Stomach (tissue), 9 donors: ENCODE measurements around the gene UBXN11. TPM values are rescaled to one million over a fixed set of nuclear protein-coding genes. Genes with fewer than 3 reads are reported as not detected.

Experiments used
- DNase-seq, 2 donors: peaks; one replicate each; pipeline versions ENCODE4 v3.0.0 to v3.0.0-alpha.2; 2013 to 2019
- H3K27ac ChIP-seq, 5 donors: fragments of 200-600 bp in 4 of 5; sonication (generic) in 4 of 5; one replicate each; pipeline ENCODE4 v1.5.1; 2013 to 2019; ENCODE audit warnings: mild to moderate bottlenecking in 1 of 5, moderate library complexity in 1 of 5
- H3K27me3 ChIP-seq, 3 donors: fragments of 200-600 bp; sonication (generic); one replicate each; pipeline ENCODE4 v1.5.1; 2017 to 2019; ENCODE audit warnings: mixed run types in 1 of 3
- H3K36me3 ChIP-seq, 4 donors: fragments of 200-600 bp; sonication (generic); 1 replicate in 3 of 4; 2 replicates in 1 of 4; pipeline ENCODE4 v1.5.1; 2016 to 2019
- H3K4me1 ChIP-seq, 4 donors: fragments of 200-600 bp; sonication (generic); one replicate each; pipeline ENCODE4 v1.5.1; 2016 to 2019
- H3K4me3 ChIP-seq, 4 donors: fragments of 200-600 bp; sonication (generic) in 3 of 4; one replicate each; pipeline ENCODE4 v1.5.1; 2016 to 2019; ENCODE audit warnings: mild to moderate bottlenecking in 1 of 4
- H3K9me3 ChIP-seq, 4 donors: fragments of 200-600 bp; sonication (generic); one replicate each; pipeline ENCODE4 v1.5.1; 2016 to 2019
- EP300 ChIP-seq: sonication (generic); formaldehyde crosslinking; IDR thresholded peaks from one replicate; pipeline ENCODE4 v1.6.1; 2017; ENCODE audit warnings: antibody characterized with exemption
- POLR2A ChIP-seq, 4 donors: fragments of 450-650 bp; IDR thresholded peaks; one replicate each; pipeline ENCODE4 v1.6.1; 2016; ENCODE audit warnings: antibody characterized with exemption in 4 of 4, control low read depth in 2 of 4, mild to moderate bottlenecking in 1 of 4, moderate library complexity in 1 of 4
- POLR2AphosphoS5 ChIP-seq, 3 donors: sonication (generic); formaldehyde crosslinking; IDR thresholded peaks; one replicate each; pipeline ENCODE4 v1.6.1; 2016; ENCODE audit warnings: antibody characterized with exemption in 3 of 3
- WGBS, 5 donors: extraction: QIAGEN DNeasy Blood & Tissue Kit in 3 of 5; methylation state at CpG; one replicate each; pipeline versions ENCODE4 v1.1.5 to v1.1.7; 2013 to 2018; 5-methylcytosine and 5-hydroxymethylcytosine counted together
- intact Hi-C: fragments of 100-400 bp; cut with DNase I; formaldehyde crosslinking; loops from one replicate; pipeline ENCODE4 v1.15.1; 2023; ENCODE audit warnings: low total_unique reads
- polyA plus RNA-seq, 3 donors: library from polyadenylated mRNA; stranded (reverse); fragments of 200-250 nt; gene quantifications; one replicate each; pipeline ENCODE4 v1.2.3, GENCODE V29; 2013
- total RNA-seq, 5 donors: library from RNA; depleted of rRNA; stranded (reverse); fragments of >200 nt; gene quantifications; one replicate each; pipeline versions ENCODE4 v1.1.0 to v1.2.3, GENCODE V29; 2014 to 2016
- TF ChIP-seq, protein P1 (sequence below), 7 experiments: fragments of 450-650 bp in 4 of 7; fragments of 200-600 bp in 3 of 7; sonication (generic) in 3 of 7; IDR thresholded peaks; one replicate each; pipeline ENCODE4 v1.5.1; 2016 to 2019; ENCODE audit warnings: antibody characterized with exemption in 7 of 7, control low read depth in 2 of 7, mild to moderate bottlenecking in 1 of 7
- donor health status: healthy with polysubstance abuse.
- donor health status: Bipolar disorder and iron deficiency.
- donor health status: healthy.

UBXN11 gene
- total and polyA plus RNA-seq, 8 donors = 7.3 to 26.3 (median 12.6) TPM

- peaks cover 35 to 90% (median 87%) of the 10 kb centered on the region in 4 donors for H3K36me3 ChIP-seq
- no peaks in the 10 kb centered on the region for H3K27me3 ChIP-seq
- intact Hi-C loops = no loop called here
- H3K4me3 ChIP-seq = no peak overlapping the region
- DNase-seq = no peak
- 79 to 97% (median 89%) methylated on average over 2 of the region's 2 CpGs for WGBS, 5 donors
- no peak overlapping the region for H3K27ac ChIP-seq
- no peaks in the 10 kb centered on the region for H3K4me1 ChIP-seq
- TF ChIP-seq, protein P1, sequence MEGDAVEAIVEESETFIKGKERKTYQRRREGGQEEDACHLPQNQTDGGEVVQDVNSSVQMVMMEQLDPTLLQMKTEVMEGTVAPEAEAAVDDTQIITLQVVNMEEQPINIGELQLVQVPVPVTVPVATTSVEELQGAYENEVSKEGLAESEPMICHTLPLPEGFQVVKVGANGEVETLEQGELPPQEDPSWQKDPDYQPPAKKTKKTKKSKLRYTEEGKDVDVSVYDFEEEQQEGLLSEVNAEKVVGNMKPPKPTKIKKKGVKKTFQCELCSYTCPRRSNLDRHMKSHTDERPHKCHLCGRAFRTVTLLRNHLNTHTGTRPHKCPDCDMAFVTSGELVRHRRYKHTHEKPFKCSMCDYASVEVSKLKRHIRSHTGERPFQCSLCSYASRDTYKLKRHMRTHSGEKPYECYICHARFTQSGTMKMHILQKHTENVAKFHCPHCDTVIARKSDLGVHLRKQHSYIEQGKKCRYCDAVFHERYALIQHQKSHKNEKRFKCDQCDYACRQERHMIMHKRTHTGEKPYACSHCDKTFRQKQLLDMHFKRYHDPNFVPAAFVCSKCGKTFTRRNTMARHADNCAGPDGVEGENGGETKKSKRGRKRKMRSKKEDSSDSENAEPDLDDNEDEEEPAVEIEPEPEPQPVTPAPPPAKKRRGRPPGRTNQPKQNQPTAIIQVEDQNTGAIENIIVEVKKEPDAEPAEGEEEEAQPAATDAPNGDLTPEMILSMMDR (IDR thresholded peaks at IDR 0.05) = no peak
- no peak for TF ChIP-seq POLR2A (IDR thresholded peaks at IDR 0.05)
- TF ChIP-seq EP300 = no peak
- no peak for TF ChIP-seq POLR2AphosphoS5 (IDR thresholded peaks at IDR 0.05)
- H3K9me3 ChIP-seq = no peaks in the 10 kb centered on the region
Observed at GRCh38 chr1:26259005-26259404, 47.4 kb downstream of the UBXN11 start.

DNA sequence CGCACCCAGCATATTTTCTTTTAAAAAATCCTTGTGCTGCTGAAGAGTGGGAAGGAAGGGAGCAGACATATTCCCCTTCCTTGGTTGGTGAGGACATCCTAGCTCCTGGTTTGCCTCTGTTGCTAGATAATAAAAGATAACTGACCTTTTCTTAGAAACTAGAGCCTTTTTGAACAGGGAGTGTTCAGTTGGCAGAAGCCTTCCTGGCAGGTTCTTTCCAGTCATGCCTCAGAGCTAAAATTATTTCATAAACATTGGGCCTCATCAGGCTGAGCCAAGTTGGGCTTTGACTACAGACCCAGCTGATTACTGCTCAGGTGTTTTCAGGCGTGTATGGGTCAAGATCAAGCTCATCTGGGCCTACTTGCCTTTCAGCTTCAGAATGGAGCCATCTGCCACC is 49.2 kb downstream of the UBXN11 start:
- intact Hi-C loops = no loop called here
- H3K9me3 ChIP-seq = no peaks in the 10 kb centered on the region
- H3K36me3 ChIP-seq = peaks cover 35 to 76% (median 73%) of the 10 kb centered on the region in 4 donors
- TF ChIP-seq EP300 (no peak), POLR2A (IDR thresholded peaks at IDR 0.05) (no peak), POLR2AphosphoS5 (IDR thresholded peaks at IDR 0.05) (no peak)
- TF ChIP-seq, protein P1 (IDR thresholded peaks at IDR 0.05) = no peak
- no peak overlapping the region for H3K4me3 ChIP-seq
- 90 to 100% (median 98%) methylated on average over 2 of the region's 2 CpGs for WGBS, 5 donors
- H3K27ac ChIP-seq = no peak overlapping the region
- DNase-seq = no peak
- no peaks in the 10 kb centered on the region for H3K4me1 ChIP-seq
- no peaks in the 10 kb centered on the region for H3K27me3 ChIP-seq

DNA sequence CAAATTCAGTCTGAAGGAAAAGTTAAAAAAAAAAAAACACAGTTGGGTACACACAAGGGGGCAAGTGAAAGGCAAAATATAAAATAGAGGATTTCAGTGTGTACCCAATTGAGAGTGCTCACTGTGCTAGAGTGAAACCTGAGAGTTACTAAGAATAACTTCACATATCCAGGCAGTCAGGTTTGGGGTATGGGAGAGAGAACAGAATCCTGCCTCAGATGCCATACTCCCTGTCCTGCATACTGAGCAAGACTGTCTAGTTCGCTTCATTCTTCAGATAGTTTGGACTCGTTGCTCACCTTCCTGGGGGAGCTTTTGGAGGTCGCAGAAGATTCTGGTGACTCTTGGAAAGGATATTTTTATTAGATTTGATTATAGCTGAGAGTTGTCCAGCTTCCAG is 52.0 kb downstream of the UBXN11 start:
- H3K9me3 ChIP-seq = no peaks in the 10 kb centered on the region
- no peak for TF ChIP-seq EP300
- H3K27me3 ChIP-seq = no peaks in the 10 kb centered on the region
- DNase-seq = no peak
- no peaks in the 10 kb centered on the region for H3K4me1 ChIP-seq
- H3K4me3 ChIP-seq = no peak overlapping the region
- WGBS, 5 donors = 83 to 97% (median 92%) methylated on average over 3 of the region's 3 CpGs
- peaks cover 18 to 66% (median 59%) of the 10 kb centered on the region in 4 donors for H3K36me3 ChIP-seq
- intact Hi-C loops = no loop called here
- no peak overlapping the region for H3K27ac ChIP-seq

- intact Hi-C loops = no loop called here
- H3K36me3 ChIP-seq = peaks cover 12 to 55% (median 47%) of the 10 kb centered on the region in 4 donors
- 60 to 71% (median 67%) methylated on average over 7 of the region's 7 CpGs for WGBS, 5 donors
- H3K9me3 ChIP-seq = no peaks in the 10 kb centered on the region
- no peak for TF ChIP-seq POLR2A (IDR thresholded peaks at IDR 0.05)
- no peak for TF ChIP-seq POLR2AphosphoS5 (IDR thresholded peaks at IDR 0.05)
- TF ChIP-seq EP300 = no peak
- TF ChIP-seq, protein P1 (IDR thresholded peaks at IDR 0.05) = no peak
- no peaks in the 10 kb centered on the region for H3K4me1 ChIP-seq
- no peak overlapping the region for H3K4me3 ChIP-seq
- DNase-seq = no peak
- H3K27me3 ChIP-seq = no peaks in the 10 kb centered on the region
- H3K27ac ChIP-seq = no peak overlapping the region
Observed at GRCh38 chr1:26252718-26253117, 53.7 kb downstream of the UBXN11 start.

DNA sequence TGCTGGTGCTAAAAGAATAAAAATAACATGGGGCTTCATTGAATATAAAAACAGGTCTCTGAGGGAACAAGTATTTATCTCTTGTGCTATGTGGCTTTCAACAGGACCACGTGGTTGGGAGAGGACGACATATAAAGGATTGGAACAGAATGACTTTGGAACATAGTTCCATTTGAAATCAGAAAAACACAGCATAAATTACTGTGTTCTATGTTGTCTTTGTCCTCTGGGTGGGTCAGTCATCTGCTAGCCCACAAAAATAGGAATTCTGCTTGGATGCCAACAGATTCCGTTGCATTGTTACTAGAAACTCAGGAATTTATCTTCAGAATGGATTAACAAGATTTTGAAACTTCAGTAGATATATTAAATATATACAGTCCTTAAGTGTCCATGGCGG is 66.5 kb downstream of the UBXN11 start:
- no peak for DNase-seq
- H3K4me1 ChIP-seq = peaks cover 4 to 20% (median 6%) of the 10 kb centered on the region in 4 donors
- 77 to 85% (median 79%) methylated on average over 4 of the region's 4 CpGs for WGBS, 5 donors

More for the DNA sequence above, 66.5 kb downstream of the UBXN11 start:
- Histone ChIP-seq H3K27me3 (no peaks in the 10 kb centered on the region), H3K4me3 (no peak overlapping the region), H3K9me3 (no peaks in the 10 kb centered on the region), H3K27ac (no peak overlapping the region), H3K36me3 (peaks cover 7 to 15% (median 11%) of the 10 kb centered on the region in 4 donors)
- intact Hi-C loops = no loop called here
- TF ChIP-seq EP300 (no peak), POLR2AphosphoS5 (IDR thresholded peaks at IDR 0.05) (no peak), POLR2A (IDR thresholded peaks at IDR 0.05) (no peak)
- TF ChIP-seq, protein P1 (IDR thresholded peaks at IDR 0.05) = no peak
